Stimulated activated naive B cell treated with anti-CD40 and anti-IgM and Interleukin-4, amounts not matched to agents 10 μg/mL and 1 μg/mL and 100 μg/mL, for 72 hours (primary cell): Measurements from ENCODE around the gene OCRL.

ENCODE experiments used
- ATAC-seq, 2 donors: fragments of 150-1000 bp; cut with Tn5 transposase; replicated peaks; 2 replicates each; pipeline ENCODE4 v1.10.0; 2021; ENCODE audit warnings: moderate library complexity in 1 of 2
- DNase-seq: peaks from one replicate; pipeline ENCODE4 v3.0.0; 2021
- H3K27ac Mint-ChIP-seq: one replicate; pipeline ENCODE4 v1.8.0; 2022; ENCODE audit warnings: mild to moderate bottlenecking, mixed read lengths
- H3K27me3 Mint-ChIP-seq, 2 donors: one replicate each; pipeline ENCODE4 v1.8.0; 2022; ENCODE audit warnings: mixed read lengths in 2 of 2
- H3K36me3 Mint-ChIP-seq, 2 donors: one replicate each; pipeline ENCODE4 v1.8.0; 2022; ENCODE audit warnings: mixed read lengths in 2 of 2, mild to moderate bottlenecking in 1 of 2
- H3K4me1 Mint-ChIP-seq, 2 donors: one replicate each; pipeline ENCODE4 v1.8.0; 2022; ENCODE audit warnings: mixed read lengths in 2 of 2, mild to moderate bottlenecking in 1 of 2
- H3K4me3 Mint-ChIP-seq, 2 donors: one replicate each; pipeline ENCODE4 v1.8.0; 2022; ENCODE audit warnings: mild to moderate bottlenecking in 2 of 2, mixed read lengths in 2 of 2, moderate library complexity in 1 of 2
- H3K9me3 Mint-ChIP-seq, 2 donors: one replicate each; pipeline ENCODE4 v1.8.0; 2022; ENCODE audit warnings: mixed read lengths in 2 of 2, mild to moderate bottlenecking in 1 of 2

The OCRL gene

GRCh38 chrX:129540068-129540653 is at the start of gene OCRL:
TSS of gene OCRL (plus strand) at chrX:129540259. CDS start at chrX:129540440, 181 bp downstream.
- DNase-seq (peak; percentile 58), ATAC-seq (peak; percentile 88 to 91)
- Mint-ChIP-seq H3K4me1 (peaks cover 1 to 7% of the 10 kb centered on the region in 2 donors), H3K36me3 (no peaks in the 10 kb centered on the region), H3K27ac (no peak within 1 kb of the TSS), H3K9me3 (no peaks in the 10 kb centered on the region), H3K4me3 (peak within 1 kb of the TSS; percentile 75 to 81), H3K27me3 (peaks cover 5 to 13% of the 10 kb centered on the region in 2 donors)

GRCh38 chrX:129490330-129490729 is 49.7 kb upstream of the OCRL start:
- no peak overlapping the region for H3K4me3 Mint-ChIP-seq
- no peaks in the 10 kb centered on the region for H3K9me3 Mint-ChIP-seq
- H3K4me1 Mint-ChIP-seq: no peaks in the 10 kb centered on the region
- no peak overlapping the region for H3K27ac Mint-ChIP-seq
- no peak for ATAC-seq
- H3K36me3 Mint-ChIP-seq: no peaks in the 10 kb centered on the region
- H3K27me3 Mint-ChIP-seq: no peaks in the 10 kb centered on the region
- no peak for DNase-seq

GRCh38 chrX:129493643-129494042 is 46.4 kb upstream of the OCRL start:
- no peak for DNase-seq
- Mint-ChIP-seq H3K4me3 (no peak overlapping the region), H3K36me3 (no peaks in the 10 kb centered on the region), H3K27me3 (peaks cover 0 to 7% of the 10 kb centered on the region in 2 donors), H3K27ac (no peak overlapping the region), H3K9me3 (no peaks in the 10 kb centered on the region), H3K4me1 (no peaks in the 10 kb centered on the region)
- no peak for ATAC-seq

GRCh38 chrX:129494887-129495286 is 45.2 kb upstream of the OCRL start:
- H3K36me3 Mint-ChIP-seq: no peaks in the 10 kb centered on the region
- no peak overlapping the region for H3K27ac Mint-ChIP-seq
- H3K9me3 Mint-ChIP-seq: no peaks in the 10 kb centered on the region

GRCh38 chrX:129495900-129496299 is 44.2 kb upstream of the OCRL start:
- H3K27ac Mint-ChIP-seq: no peak overlapping the region
- H3K27me3 Mint-ChIP-seq: peaks cover 0 to 7% of the 10 kb centered on the region in 2 donors
- H3K36me3 Mint-ChIP-seq: no peaks in the 10 kb centered on the region
- ATAC-seq: no peak
- DNase-seq: no peak
- no peaks in the 10 kb centered on the region for H3K4me1 Mint-ChIP-seq
- no peak overlapping the region for H3K4me3 Mint-ChIP-seq
- no peaks in the 10 kb centered on the region for H3K9me3 Mint-ChIP-seq

More at GRCh38 chrX:129494887-129495286, 45.2 kb upstream of the OCRL start:
- Mint-ChIP-seq H3K4me3 (no peak overlapping the region), H3K4me1 (no peaks in the 10 kb centered on the region), H3K27me3 (peaks cover 0 to 7% of the 10 kb centered on the region in 2 donors)
- DNase-seq: no peak
- no peak for ATAC-seq

- Mint-ChIP-seq H3K27ac (no peak overlapping the region), H3K4me1 (no peaks in the 10 kb centered on the region), H3K9me3 (no peaks in the 10 kb centered on the region), H3K36me3 (no peaks in the 10 kb centered on the region), H3K4me3 (no peak overlapping the region), H3K27me3 (peaks cover 0 to 7% of the 10 kb centered on the region in 2 donors)
- DNase-seq (no peak), ATAC-seq (no peak)
Observed at GRCh38 chrX:129496625-129497024, 43.4 kb upstream of the OCRL start.

- Mint-ChIP-seq H3K36me3 (no peaks in the 10 kb centered on the region), H3K27ac (no peak overlapping the region), H3K4me3 (no peak overlapping the region), H3K9me3 (no peaks in the 10 kb centered on the region), H3K27me3 (peaks cover 0 to 7% of the 10 kb centered on the region in 2 donors), H3K4me1 (no peaks in the 10 kb centered on the region)
- DNase-seq (no peak), ATAC-seq (no peak)
Observed at GRCh38 chrX:129497146-129497843, 42.8 kb upstream of the OCRL start.

GRCh38 chrX:129510331-129510730 is 29.7 kb upstream of the OCRL start:
- DNase-seq (no peak), ATAC-seq (no peak)
- no peaks in the 10 kb centered on the region for H3K36me3 Mint-ChIP-seq
- H3K27ac Mint-ChIP-seq: no peak overlapping the region
- no peak overlapping the region for H3K4me3 Mint-ChIP-seq
- H3K4me1 Mint-ChIP-seq: no peaks in the 10 kb centered on the region
- H3K27me3 Mint-ChIP-seq: peaks cover 6% of the 10 kb centered on the region in 2 donors
- no peaks in the 10 kb centered on the region for H3K9me3 Mint-ChIP-seq

GRCh38 chrX:129511689-129512088 is 28.4 kb upstream of the OCRL start:
- Mint-ChIP-seq H3K4me3 (no peak overlapping the region), H3K27ac (no peak overlapping the region), H3K36me3 (no peaks in the 10 kb centered on the region), H3K27me3 (peaks cover 6% of the 10 kb centered on the region in 2 donors), H3K4me1 (no peaks in the 10 kb centered on the region), H3K9me3 (no peaks in the 10 kb centered on the region)
- DNase-seq (no peak), ATAC-seq (no peak)

- Mint-ChIP-seq H3K9me3 (no peaks in the 10 kb centered on the region), H3K27me3 (peaks cover 6% of the 10 kb centered on the region in 2 donors), H3K36me3 (no peaks in the 10 kb centered on the region), H3K27ac (no peak overlapping the region), H3K4me3 (no peak overlapping the region), H3K4me1 (no peaks in the 10 kb centered on the region)
- no peak for ATAC-seq
- DNase-seq: no peak
Observed at GRCh38 chrX:129512409-129512808, 27.6 kb upstream of the OCRL start.

GRCh38 chrX:129516402-129516801 is 23.7 kb upstream of the OCRL start:
- H3K36me3 Mint-ChIP-seq: no peaks in the 10 kb centered on the region
- H3K4me3 Mint-ChIP-seq: no peak overlapping the region
- DNase-seq (no peak), ATAC-seq (no peak)
- no peaks in the 10 kb centered on the region for H3K4me1 Mint-ChIP-seq
- H3K9me3 Mint-ChIP-seq: no peaks in the 10 kb centered on the region
- no peak overlapping the region for H3K27ac Mint-ChIP-seq
- peaks cover 6% of the 10 kb centered on the region in 2 donors for H3K27me3 Mint-ChIP-seq

GRCh38 chrX:129520151-129520550 is 19.9 kb upstream of the OCRL start:
- Mint-ChIP-seq H3K27me3 (peaks cover 9 to 18% of the 10 kb centered on the region in 2 donors), H3K4me3 (no peak overlapping the region), H3K4me1 (peaks cover 0 to 5% of the 10 kb centered on the region in 2 donors), H3K36me3 (peaks cover 0 to 3% of the 10 kb centered on the region in 2 donors), H3K9me3 (peaks cover 0 to 3% of the 10 kb centered on the region in 2 donors), H3K27ac (no peak overlapping the region)
- DNase-seq: no peak
- no peak for ATAC-seq

GRCh38 chrX:129522184-129523078 is 17.6 kb upstream of the OCRL start:
- H3K36me3 Mint-ChIP-seq: peaks cover 0 to 3% of the 10 kb centered on the region in 2 donors
- no peak for DNase-seq
- peaks cover 9 to 18% of the 10 kb centered on the region in 2 donors for H3K27me3 Mint-ChIP-seq
- H3K4me1 Mint-ChIP-seq: peaks cover 0 to 5% of the 10 kb centered on the region in 2 donors
- peaks cover 0 to 3% of the 10 kb centered on the region in 2 donors for H3K9me3 Mint-ChIP-seq
- ATAC-seq: peak in 1 of 2 donors; percentile 20
- H3K4me3 Mint-ChIP-seq: peak overlapping the region; percentile 80 to 81
- peak overlapping the region; percentile 44 for H3K27ac Mint-ChIP-seq
